OCI-LY7 (cell line): ENCODE measurements around the gene ZNF285. TPM values are rescaled to one million over a fixed set of nuclear protein-coding genes. Genes with fewer than 3 reads are reported as not detected.
"Not testable (repeated sequence)": the region's sequence is repeated elsewhere in the genome, so short reads cannot be mapped to it uniquely, and the experiment has no call there.

Experiments used
- BruUV-seq: library from RNA; stranded (reverse); fragments of 400-500 nt; replicated peaks from 2 replicates; lab custom pipeline; 2021; lab: Mats Ljungman, UMichigan
- CTCF ChIA-PET: fragments of 300-600 bp; sonication (Branson Sonifier 250); formaldehyde crosslinking; loops from one replicate; lab custom pipeline; 2022; ENCODE audit warnings: antibody characterized with exemption; ENCODE audit not compliant: unreplicated experiment; lab: Charles Lee
- POLR2A ChIA-PET: fragments of 300-600 bp; sonication (Branson Sonifier 250); formaldehyde crosslinking; loops from one replicate; lab custom pipeline; 2022; ENCODE audit warnings: antibody characterized with exemption; lab: Charles Lee
- DNase-seq: peaks from one replicate; pipeline ENCODE4 v3.0.0-alpha.2; 2015; ENCODE audit warnings: low spot score
- H2AFZ ChIP-seq: fragments of 200-600 bp; sonication (generic), shearing (Covaris generic); 2 replicates; pipeline ENCODE4 v1.6.1; 2014; ENCODE audit warnings: mild to moderate bottlenecking, antibody characterized with exemption, low read length, moderate library complexity
- H3K27ac ChIP-seq: fragments of 200-600 bp; sonication (generic); 2 replicates; pipeline ENCODE4 v1.5.1; 2014; ENCODE audit warnings: mixed run types, low read depth, mild to moderate bottlenecking, moderate library complexity, low read length, inconsistent platforms; ENCODE audit not compliant: poor library complexity, severe bottlenecking
- H3K36me3 ChIP-seq: fragments of 200-600 bp; sonication (generic); 2 replicates; pipeline ENCODE4 v1.6.1; 2014; ENCODE audit warnings: mild to moderate bottlenecking, antibody characterized with exemption, low read length, moderate library complexity, mixed read lengths; ENCODE audit not compliant: insufficient read depth
- H3K4me1 ChIP-seq: fragments of 200-600 bp; sonication (generic); 2 replicates; pipeline ENCODE4 v1.5.1; 2014; ENCODE audit warnings: mild to moderate bottlenecking, low read length; ENCODE audit not compliant: insufficient read depth, poor library complexity, severe bottlenecking
- H3K4me2 ChIP-seq: fragments of 200-600 bp; sonication (generic); 2 replicates; pipeline ENCODE4 v1.6.1; 2014; ENCODE audit warnings: mild to moderate bottlenecking, low read length
- H3K4me3 ChIP-seq: fragments of 200-600 bp; sonication (generic); 2 replicates; pipeline ENCODE4 v1.5.1; 2014; ENCODE audit warnings: mild to moderate bottlenecking, low read depth, low read length; ENCODE audit not compliant: poor library complexity, severe bottlenecking
- H3K79me2 ChIP-seq: fragments of 200-600 bp; sonication (generic); 2 replicates; pipeline ENCODE4 v1.6.1; 2016; ENCODE audit warnings: low read depth, mild to moderate bottlenecking, low read length, moderate library complexity, mixed read lengths; ENCODE audit not compliant: insufficient read depth
- H3K9me2 ChIP-seq: fragments of 200-600 bp; sonication (generic); 2 replicates; pipeline ENCODE4 v1.6.1; 2016; ENCODE audit warnings: mild to moderate bottlenecking, low read length, mixed read lengths; ENCODE audit not compliant: insufficient read depth
- H3K9me3 ChIP-seq: fragments of 200-600 bp; sonication (generic); 2 replicates; pipeline ENCODE4 v1.6.1; 2014; ENCODE audit warnings: mild to moderate bottlenecking, mixed run types, low read length, mixed read lengths
- H4K20me1 ChIP-seq: fragments of 200-600 bp; sonication (generic); 2 replicates; pipeline ENCODE4 v1.6.1; 2014; ENCODE audit warnings: mild to moderate bottlenecking, antibody characterized with exemption, low read length, moderate library complexity, mixed read lengths; ENCODE audit not compliant: insufficient read depth
- CTCF ChIP-seq: fragments of 200-600 bp; sonication (generic); conservative IDR thresholded peaks from 2 replicates; pipeline ENCODE4 v1.5.1; 2014; ENCODE audit warnings: mild to moderate bottlenecking, antibody characterized with exemption, low read length, moderate library complexity, mixed read lengths
- EZH2phosphoT487 ChIP-seq: fragments of 200-600 bp; sonication (generic); IDR thresholded peaks from 2 replicates; pipeline ENCODE4 v1.6.1; 2018; ENCODE audit warnings: low read depth, borderline replicate concordance, mild to moderate bottlenecking, mixed run types, antibody characterized with exemption, low read length, moderate library complexity, mixed read lengths
- intact Hi-C: fragments of 100-400 bp; cut with micrococcal nuclease; formaldehyde crosslinking; loops from one replicate; pipeline ENCODE4 v1.10.0; 2022; ENCODE audit not compliant: unreplicated experiment
- total RNA-seq, 2 experiments: library from RNA; depleted of rRNA in 1 of 2; stranded (reverse); fragments of >200 nt in 1 of 2; shearing (Covaris generic) in 1 of 2; gene quantifications; 2 replicates each; pipeline ENCODE4 v1.2.3, GENCODE V29; 2014 to 2022

ZNF285 gene
- total RNA-seq, 2 experiments from 2014 or later = not detected

GRCh38 chr19:44438441-44438840 lies 37.0 kb upstream of the ZNF285 start:
- no peak for DNase-seq
- Histone ChIP-seq H3K4me2 (no peak overlapping the region), H3K9me2 (no peaks in the 10 kb centered on the region), H3K27ac (no peak overlapping the region), H3K4me1 (no peaks in the 10 kb centered on the region), H3K4me3 (no peak overlapping the region), H3K79me2 (no peaks in the 10 kb centered on the region), H4K20me1 (no peaks in the 10 kb centered on the region), H2AFZ (no peak overlapping the region), H3K9me3 (no peaks in the 10 kb centered on the region), H3K36me3 (no peaks in the 10 kb centered on the region)
- ChIA-PET CTCF (no interaction called here), POLR2A (interaction anchor here (0.5 kb wide), 1 partner anchor 31 kb away, joined by 3 read pairs; no protein-coding TSS in a partner anchor)
- no TSS peak for BruUV-seq
- no peak for TF ChIP-seq EZH2phosphoT487
- TF ChIP-seq CTCF = no peak
- intact Hi-C loops = no loop called here

GRCh38 chr19:44435441-44435840 lies 34.0 kb upstream of the ZNF285 start:
- no peak overlapping the region for H3K27ac ChIP-seq
- H3K79me2 ChIP-seq = no peaks in the 10 kb centered on the region
- TF ChIP-seq CTCF (no peak), EZH2phosphoT487 (no peak)
- no TSS peak for BruUV-seq
- no peaks in the 10 kb centered on the region for H3K36me3 ChIP-seq
- H3K9me2 ChIP-seq = no peaks in the 10 kb centered on the region
- no peaks in the 10 kb centered on the region for H3K4me1 ChIP-seq
- no peaks in the 10 kb centered on the region for H3K9me3 ChIP-seq
- no peak overlapping the region for H3K4me2 ChIP-seq
- no peak overlapping the region for H2AFZ ChIP-seq
- no peak for DNase-seq
- CTCF ChIA-PET = no interaction called here
- POLR2A ChIA-PET = no interaction called here
- H4K20me1 ChIP-seq = no peaks in the 10 kb centered on the region
- no peak overlapping the region for H3K4me3 ChIP-seq
- intact Hi-C loops = no loop called here

- no peak overlapping the region for H3K27ac ChIP-seq
- CTCF ChIA-PET = no interaction called here
- intact Hi-C loops = no loop called here
- no peak overlapping the region for H3K4me3 ChIP-seq
- no TSS peak for BruUV-seq
- no peaks in the 10 kb centered on the region for H3K9me3 ChIP-seq
- H3K36me3 ChIP-seq = no peaks in the 10 kb centered on the region
- H2AFZ ChIP-seq = no peak overlapping the region
- no peak for TF ChIP-seq CTCF
- no peak for TF ChIP-seq EZH2phosphoT487
- no peaks in the 10 kb centered on the region for H3K79me2 ChIP-seq
- H3K4me1 ChIP-seq = no peaks in the 10 kb centered on the region
- H3K4me2 ChIP-seq = no peak overlapping the region
- DNase-seq = no peak
- POLR2A ChIA-PET = no interaction called here
- no peaks in the 10 kb centered on the region for H3K9me2 ChIP-seq
- no peaks in the 10 kb centered on the region for H4K20me1 ChIP-seq
Observed at GRCh38 chr19:44430956-44431355, 29.5 kb upstream of the ZNF285 start.

- H3K79me2 ChIP-seq, H3K4me2 ChIP-seq, H3K36me3 ChIP-seq, CTCF ChIA-PET, H2AFZ ChIP-seq, BruUV-seq, intact Hi-C loops, H3K9me3 ChIP-seq, H3K4me3 ChIP-seq, H3K4me1 ChIP-seq, POLR2A ChIA-PET, H3K27ac ChIP-seq, H3K9me2 ChIP-seq, DNase-seq, H4K20me1 ChIP-seq: not testable (repeated sequence)
Observed at GRCh38 chr19:44415553-44415952, 14.1 kb upstream of the ZNF285 start.
